K562 (cell line): ENCODE measurements around the gene TMEM154.

Experiments
- CTCF ChIP-seq, 3 experiments: IDR thresholded peaks in 2 of 3; conservative IDR thresholded peaks in 1 of 3; 2 replicates each; pipeline ENCODE4 v1.5.1; 2011 to 2012; ENCODE audit warnings: low read length in 3 of 3, mild to moderate bottlenecking in 3 of 3, control low read depth in 2 of 3, improper control_type of control experiment in 1 of 3, inconsistent platforms in 1 of 3, low read depth in 1 of 3, mixed read lengths in 1 of 3, moderate library complexity in 1 of 3; ENCODE audit not compliant: insufficient read depth in 2 of 3
- ELF4 ChIP-seq: fragments of 450-650 bp; formaldehyde crosslinking; IDR thresholded peaks from 2 replicates; pipeline ENCODE4 v1.4.0; 2022; ENCODE audit warnings: missing genetic modification characterization
- KLF6 ChIP-seq: fragments of 250-450 bp; sonication (Bioruptor Pico); IDR thresholded peaks from 2 replicates; pipeline ENCODE4 v1.4.0; 2020; ENCODE audit warnings: mild to moderate bottlenecking, moderate library complexity, borderline replicate concordance
- MTF1 ChIP-seq: fragments of 250-450 bp; sonication (Bioruptor Pico); IDR thresholded peaks from 2 replicates; pipeline ENCODE4 v1.9.0; 2021; ENCODE audit warnings: moderate library complexity, mild to moderate bottlenecking, inconsistent platforms, borderline replicate concordance
- SIX5 ChIP-seq, 2 experiments: IDR thresholded peaks; 2 replicates each; pipeline ENCODE4 v1.6.1; 2011; ENCODE audit warnings: low read length in 2 of 2, borderline replicate concordance in 1 of 2, low read depth in 1 of 2, mild to moderate bottlenecking in 1 of 2, moderate library complexity in 1 of 2; ENCODE audit not compliant: insufficient read depth in 1 of 2
- SMC3 ChIP-seq: conservative IDR thresholded peaks from 2 replicates; pipeline ENCODE4 v1.6.1; 2011; ENCODE audit warnings: low read depth, low read length, improper control_type of control experiment; ENCODE audit not compliant: insufficient read depth
- TEAD1 ChIP-seq, 2 experiments: fragments of 450-650 bp in 1 of 2; sonication (generic) in 1 of 2; formaldehyde crosslinking; IDR thresholded peaks; 2 replicates each; pipeline versions ENCODE4 v1.4.0 to v1.8.0; 2020 to 2022; ENCODE audit warnings: mild to moderate bottlenecking in 2 of 2, missing genetic modification reagents in 1 of 2
- ZNF324 ChIP-seq: fragments of 250-450 bp; sonication (Bioruptor Pico); IDR thresholded peaks from 2 replicates; pipeline ENCODE4 v1.4.0; 2020; ENCODE audit warnings: mild to moderate bottlenecking
- TF ChIP-seq, protein P1 (sequence below), 3 experiments: fragments of 200-800 bp in 1 of 3; sonication (Bioruptor generic) in 1 of 3; sonication (generic) in 1 of 3; formaldehyde crosslinking in 1 of 3; IDR thresholded peaks; 2 replicates each; pipeline versions ENCODE4 v1.6.1 to v1.8.0; 2016 to 2022; ENCODE audit warnings: mild to moderate bottlenecking in 2 of 3, missing compliant biosample characterization in 2 of 3, missing genetic modification characterization in 2 of 3, missing genetic modification reagents in 1 of 3

GRCh38 chr4:152643153-152644035, 36.4 kb downstream of the TMEM154 start:
- TF ChIP-seq KLF6 (CRISPR knock-in tag) (no peak), ELF4 (no peak), SIX5 (IDR thresholded peaks at IDR 0.05; ENCODE audit: borderline replicate concordance in 1 of 2, insufficient read depth in 1 of 2, low read depth in 1 of 2, low read length in 2 of 2) (no peak), CTCF (IDR thresholded peaks at IDR 0.05 in 2 of 3, conservative IDR thresholded peaks at IDR 0.05 in 1 of 3; ENCODE audit: insufficient read depth in 2 of 3, low read depth in 1 of 3, low read length in 3 of 3) (no peak), SMC3 (no peak), ZNF324 (CRISPR knock-in tag) (no peak), MTF1 (no peak), TEAD1 (CRISPR knock-in tag; IDR thresholded peaks at IDR 0.05) (no peak)
- TF ChIP-seq, protein P1, sequence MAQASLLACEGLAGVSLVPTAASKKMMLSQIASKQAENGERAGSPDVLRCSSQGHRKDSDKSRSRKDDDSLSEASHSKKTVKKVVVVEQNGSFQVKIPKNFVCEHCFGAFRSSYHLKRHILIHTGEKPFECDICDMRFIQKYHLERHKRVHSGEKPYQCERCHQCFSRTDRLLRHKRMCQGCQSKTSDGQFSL (CRISPR knock-in tag; IDR thresholded peaks at IDR 0.05): no peak
- TF ChIP-seq, protein P1 (tag; IDR thresholded peaks at IDR 0.05): no peak
